NOMO-1 treated with dmso at 0.1 percent for 144 hours (cell line): ENCODE results near the gene NEDD4L.

ENCODE experiments used
- DNase-seq: peaks from one replicate; lab custom pipeline; 2025; ENCODE audit not compliant: unreplicated experiment; lab: John Stamatoyannopoulos, UW

The NEDD4L gene

DNA sequence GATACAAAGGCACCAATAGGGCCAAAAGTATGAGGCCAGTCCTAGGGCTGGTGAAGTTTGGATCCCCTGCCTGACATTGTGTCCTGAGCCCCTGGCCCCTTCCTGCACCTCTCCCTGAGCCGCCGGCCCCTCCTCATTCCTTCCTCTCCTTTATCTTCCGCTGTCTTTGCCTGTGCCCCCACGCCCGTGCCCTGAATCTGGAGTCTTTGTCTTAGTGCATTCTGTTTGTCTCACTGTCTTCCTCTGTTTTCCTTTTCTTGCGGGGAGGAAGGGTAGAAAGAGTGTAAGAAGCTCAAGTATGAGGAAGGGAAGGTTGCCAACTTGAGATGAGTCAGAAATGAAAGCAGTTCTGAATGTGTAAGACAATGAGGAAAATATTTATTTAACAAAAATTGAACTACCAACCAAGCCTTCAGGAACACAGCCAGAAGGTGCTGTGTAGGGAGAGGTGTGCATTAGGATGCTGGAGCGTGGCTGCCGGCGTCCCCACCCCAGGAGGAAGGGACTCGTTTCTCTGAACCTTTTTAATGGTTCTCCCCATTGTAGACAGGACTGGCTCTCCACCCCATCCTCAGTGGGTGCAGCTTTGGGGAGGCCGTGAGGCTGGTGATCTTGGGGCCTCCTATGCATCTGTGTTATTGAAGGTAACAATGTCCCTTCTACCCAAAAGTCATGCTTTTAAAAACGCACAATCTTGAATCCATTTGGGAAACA lies 133.1 kb downstream of the NEDD4L start:
- DNase-seq, result no peak

DNA sequence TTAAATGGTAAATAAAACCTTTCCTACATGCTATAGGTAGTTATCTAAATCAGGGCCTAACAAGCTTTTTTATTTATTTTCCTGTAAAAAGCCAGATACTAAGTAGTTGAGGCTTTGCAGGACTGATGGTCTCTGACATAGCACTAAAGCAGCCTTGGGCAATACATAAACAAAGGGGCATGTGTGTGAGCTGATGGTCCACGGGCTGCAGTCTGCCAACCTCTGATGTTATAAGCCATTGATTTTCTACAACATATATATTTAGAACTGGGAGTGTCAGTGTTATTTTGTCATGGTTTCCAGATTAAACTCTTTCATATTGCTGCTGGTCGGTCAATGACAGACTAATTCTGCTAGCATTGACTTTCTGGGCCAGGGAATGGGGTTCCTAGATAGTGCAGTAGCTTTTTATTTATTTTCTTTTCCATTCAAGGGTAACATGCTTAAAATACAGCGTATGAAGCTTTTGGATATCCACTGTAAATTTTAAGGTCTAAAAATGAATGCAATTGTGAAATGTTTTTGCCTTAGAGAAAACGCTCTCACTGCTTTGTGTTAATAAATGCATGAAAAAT lies 134.0 kb downstream of the NEDD4L start:
- no peak for DNase-seq

DNA sequence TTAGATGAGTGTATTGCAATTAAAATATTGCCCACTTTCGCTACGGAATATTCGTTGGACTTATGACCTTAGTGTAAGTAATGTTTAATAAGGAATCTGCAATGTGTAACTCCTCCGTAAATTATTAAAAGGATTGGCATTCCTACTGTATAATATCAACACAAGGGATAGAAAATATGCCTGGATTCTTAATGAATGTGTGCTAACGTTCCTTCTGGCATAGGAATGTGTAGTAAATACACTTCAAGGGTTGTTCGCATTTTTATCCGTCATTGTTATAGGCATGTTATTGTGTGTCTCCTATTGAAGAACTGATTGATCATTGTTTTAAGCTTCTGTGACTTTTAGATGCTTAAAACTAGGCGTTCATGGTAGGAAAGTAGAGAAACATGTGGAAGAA lies 134.5 kb downstream of the NEDD4L start:
- DNase-seq, result no peak

DNA sequence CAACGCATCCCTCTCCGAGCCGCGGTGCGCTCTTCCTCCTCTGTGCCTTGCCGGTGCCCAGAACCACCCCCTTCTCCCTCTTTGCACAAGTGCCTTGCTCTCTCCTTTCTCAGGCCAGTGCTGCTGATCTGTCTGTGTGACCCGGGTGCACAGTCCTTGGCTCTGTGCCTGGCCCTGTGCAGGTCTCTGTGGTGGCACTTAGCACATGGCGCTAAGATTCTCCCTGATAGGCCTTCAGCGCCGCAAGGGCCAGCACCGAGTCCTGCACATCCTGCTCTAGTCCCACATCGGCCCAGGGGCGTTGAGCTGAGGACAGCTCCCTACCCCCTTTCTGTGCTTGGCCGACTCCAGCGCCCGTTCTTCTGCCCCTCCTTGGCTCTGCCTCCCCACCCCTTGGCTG lies 136.1 kb downstream of the NEDD4L start:
- no peak for DNase-seq

DNA sequence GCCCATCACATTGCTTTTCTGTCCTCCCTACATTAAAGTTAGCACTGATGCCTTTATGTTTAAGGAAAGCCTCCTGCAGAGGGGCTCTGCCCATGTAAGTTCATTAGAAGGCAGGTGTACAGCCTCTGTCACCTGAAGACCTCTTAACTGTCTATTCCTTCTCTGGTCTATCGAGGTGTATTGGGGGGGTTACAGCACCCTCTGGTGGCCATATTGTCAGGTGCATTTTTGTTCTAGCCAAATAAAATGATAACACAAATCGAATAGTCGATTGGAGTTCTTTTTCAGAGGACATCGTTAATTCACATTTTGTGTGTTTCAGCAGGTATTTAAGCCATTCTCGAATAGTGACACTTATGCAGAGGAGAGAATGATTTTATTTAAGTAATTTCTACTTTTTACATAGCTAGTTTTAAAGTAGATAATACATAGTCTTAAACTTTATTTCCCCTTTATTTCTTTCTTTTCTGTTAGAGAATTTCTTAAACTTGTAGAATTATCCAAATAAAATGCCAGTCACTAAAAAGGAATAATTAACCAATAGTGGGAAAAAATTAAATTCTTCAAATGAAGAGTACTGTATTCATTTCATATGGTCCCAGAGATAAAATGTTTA lies 136.8 kb downstream of the NEDD4L start:
- DNase-seq, result no peak

DNA sequence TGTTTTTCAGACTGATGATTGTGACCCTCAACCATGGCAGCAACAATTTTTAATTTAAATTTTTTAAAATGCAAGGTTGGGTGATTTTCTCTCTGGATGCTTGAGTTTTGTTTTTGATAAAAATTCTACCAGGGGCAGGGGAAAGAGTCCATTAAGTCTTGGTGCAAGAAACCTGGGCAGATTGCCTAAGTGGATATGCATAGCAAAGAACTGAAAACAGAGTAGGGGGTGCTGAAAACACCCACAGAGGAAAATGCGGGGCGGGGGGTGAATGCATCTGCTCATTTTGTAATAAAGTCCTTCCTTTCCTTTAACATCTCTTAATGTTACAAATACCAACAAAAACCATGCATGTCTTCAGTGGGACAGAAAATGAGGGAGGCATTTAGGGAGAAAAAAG lies 138.0 kb downstream of the NEDD4L start:
- no peak for DNase-seq

GRCh38 chr18:58183226-58183625 lies 139.2 kb downstream of the NEDD4L start:
- no peak for DNase-seq

- no peak for DNase-seq
Measured at GRCh38 chr18:58186258-58186948, 142.4 kb downstream of the NEDD4L start.

DNA sequence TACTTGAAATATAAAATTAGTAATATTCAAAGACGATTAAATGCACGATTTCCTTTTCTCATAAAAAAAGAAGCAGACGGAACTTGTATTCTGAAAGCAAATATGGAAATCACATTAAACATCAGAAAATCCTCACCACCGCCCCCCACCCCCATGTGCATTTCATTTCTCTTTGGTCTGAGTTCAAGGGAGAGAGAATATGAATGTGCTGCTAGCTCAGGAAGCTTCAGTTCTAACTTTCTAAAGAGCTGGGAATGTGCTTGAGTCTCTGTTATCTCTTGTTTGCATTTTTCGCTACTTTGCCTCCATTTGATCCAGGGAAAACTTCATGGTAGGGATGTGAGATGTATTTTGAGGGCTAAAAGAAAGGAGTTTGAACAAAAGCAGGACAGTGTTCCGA lies 143.6 kb downstream of the NEDD4L start:
- no peak for DNase-seq

- DNase-seq, result no peak
Measured at GRCh38 chr18:58188996-58189395, 145.0 kb downstream of the NEDD4L start.

DNA sequence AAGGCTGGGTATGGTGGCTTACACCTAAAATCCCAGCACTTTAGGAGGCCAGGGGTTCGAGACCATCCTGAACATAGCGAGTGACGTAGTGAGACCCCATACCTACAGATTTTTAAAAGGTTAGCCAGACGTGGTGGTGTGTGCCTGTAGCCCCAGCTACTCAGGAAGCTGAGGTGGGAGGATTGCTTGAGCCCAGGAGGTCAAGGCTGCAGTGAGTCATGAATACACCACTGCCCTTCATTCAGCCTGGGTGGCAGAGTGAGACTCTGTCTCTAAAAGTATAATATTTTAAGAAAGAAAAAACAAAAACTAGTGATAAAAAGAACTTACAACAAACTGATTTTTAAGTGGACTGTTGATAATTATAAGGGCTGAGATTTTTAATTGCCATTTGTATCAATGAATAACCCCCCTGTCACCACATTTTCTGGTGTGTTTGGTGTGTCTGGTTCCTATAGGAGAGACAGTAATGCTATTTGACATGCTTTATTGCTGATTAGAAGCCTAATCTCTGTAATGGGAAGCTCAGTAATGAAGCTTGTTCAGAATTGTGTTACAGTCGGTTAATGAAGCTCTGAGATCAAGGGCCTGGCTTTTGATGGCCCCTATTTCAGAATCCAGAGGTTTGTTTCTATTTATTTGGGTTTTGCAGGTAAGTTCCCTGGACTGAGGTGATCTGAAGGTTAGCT lies 147.0 kb downstream of the NEDD4L start:
- DNase-seq, result no peak

DNA sequence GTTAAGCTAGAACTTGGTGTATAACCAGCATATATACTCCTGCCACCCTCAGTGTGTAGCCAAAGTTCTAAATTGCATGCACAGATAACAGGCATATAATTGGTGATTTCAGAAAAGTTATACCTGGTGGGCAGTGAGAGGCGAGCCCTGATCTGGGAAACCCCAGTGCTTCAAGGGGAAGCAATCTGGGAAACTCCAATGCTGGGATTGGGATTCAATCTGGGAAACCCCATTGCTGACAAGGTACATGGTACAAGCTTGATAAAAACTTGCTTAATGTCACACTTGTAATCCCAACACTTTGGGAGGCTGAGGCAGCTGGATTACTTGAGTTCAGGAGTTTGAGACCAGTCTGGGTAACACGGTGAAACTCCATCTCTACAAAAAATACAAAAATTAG lies 147.6 kb downstream of the NEDD4L start:
- no peak for DNase-seq

- DNase-seq, result no peak
Measured at GRCh38 chr18:58192519-58192918, 148.5 kb downstream of the NEDD4L start.

- DNase-seq, result no peak
Measured at GRCh38 chr18:58194028-58194427, 150.0 kb downstream of the NEDD4L start.

GRCh38 chr18:58195278-58195765 lies 151.3 kb downstream of the NEDD4L start:
- no peak for DNase-seq

- DNase-seq, result no peak
Measured at GRCh38 chr18:58196164-58196563, 152.1 kb downstream of the NEDD4L start.

DNA sequence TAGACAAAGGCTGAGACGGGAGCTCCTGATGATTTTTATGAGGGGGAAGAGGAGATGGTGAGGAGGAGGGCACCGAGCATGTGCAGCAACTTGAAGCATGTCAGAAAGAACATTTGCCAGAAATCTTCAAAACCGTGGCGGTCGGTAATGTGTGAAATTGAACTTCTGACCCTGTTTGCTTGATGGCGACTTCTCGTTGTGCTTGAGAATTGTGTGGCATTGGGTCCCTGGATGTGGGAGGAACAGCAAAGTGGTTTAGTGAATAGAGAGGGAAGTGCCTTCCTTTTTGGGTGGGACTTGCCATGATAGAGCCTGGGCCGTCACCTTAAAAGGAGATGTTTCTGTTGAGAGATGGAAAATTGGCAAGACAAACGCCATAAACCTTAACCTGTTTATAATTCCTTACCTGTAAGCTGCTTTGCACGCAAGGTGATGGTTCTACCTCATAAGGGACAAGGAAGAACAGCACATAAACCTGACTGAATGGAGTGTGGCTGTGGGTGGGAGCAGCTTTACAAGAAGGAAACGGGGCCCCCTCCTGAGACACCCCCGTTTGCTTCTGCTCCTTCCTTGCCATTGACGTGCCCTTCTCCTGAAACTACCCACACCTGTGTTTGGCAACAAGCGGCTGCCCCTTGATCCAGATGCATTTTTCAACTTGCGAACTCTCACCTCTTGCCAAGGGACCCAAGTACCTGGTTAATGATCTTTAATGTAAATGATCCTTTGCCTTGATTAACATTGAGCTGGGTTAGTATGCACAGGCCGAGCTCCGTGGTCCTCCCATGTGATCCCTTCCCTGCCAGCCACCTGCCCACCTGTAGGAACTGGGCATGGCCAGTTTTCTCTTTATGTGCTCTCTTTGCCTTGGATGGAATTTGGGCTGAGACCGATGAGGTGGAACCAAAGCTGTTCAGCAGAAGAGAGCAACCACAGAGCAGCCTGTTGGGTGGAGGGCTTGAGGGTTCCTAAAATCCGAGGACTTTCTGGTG lies 153.2 kb downstream of the NEDD4L start:
- no peak for DNase-seq

GRCh38 chr18:58201268-58201667 lies 157.2 kb downstream of the NEDD4L start:
- DNase-seq, result no peak

GRCh38 chr18:58201733-58202730 lies 158.0 kb downstream of the NEDD4L start:
- DNase-seq, result no peak
